HS-27A (cell line): Measurements from ENCODE around the gene DYRK1B.
"Not testable (repeated sequence)": the region's sequence is repeated elsewhere in the genome, so short reads cannot be mapped to it uniquely, and the experiment has no call there.

Experiments used
- DNase-seq: peaks from one replicate; pipeline ENCODE4 v3.0.0-alpha.2; 2012; ENCODE audit warnings: low read depth, missing footprints

Gene DYRK1B

DNA sequence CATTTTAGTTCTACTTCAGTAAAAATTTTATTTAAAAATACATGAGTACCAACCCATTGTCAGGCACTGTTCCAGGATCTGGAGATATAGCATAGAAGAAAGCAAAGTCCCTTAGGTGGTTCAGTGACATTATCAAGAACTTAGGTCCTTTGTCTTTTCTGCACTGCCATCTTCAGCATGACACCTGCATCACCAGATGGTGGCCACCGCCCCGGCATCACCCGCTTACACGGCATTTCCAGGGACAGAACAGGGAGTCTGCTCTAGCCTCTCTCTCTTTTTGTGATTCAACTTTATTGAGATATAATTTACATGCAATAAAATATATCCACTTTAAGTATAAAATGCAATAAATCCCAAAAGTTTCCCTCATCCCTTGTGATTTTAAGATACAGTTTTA is 23.5 kb downstream of the DYRK1B start:
- DNase-seq, result no peak

DNA sequence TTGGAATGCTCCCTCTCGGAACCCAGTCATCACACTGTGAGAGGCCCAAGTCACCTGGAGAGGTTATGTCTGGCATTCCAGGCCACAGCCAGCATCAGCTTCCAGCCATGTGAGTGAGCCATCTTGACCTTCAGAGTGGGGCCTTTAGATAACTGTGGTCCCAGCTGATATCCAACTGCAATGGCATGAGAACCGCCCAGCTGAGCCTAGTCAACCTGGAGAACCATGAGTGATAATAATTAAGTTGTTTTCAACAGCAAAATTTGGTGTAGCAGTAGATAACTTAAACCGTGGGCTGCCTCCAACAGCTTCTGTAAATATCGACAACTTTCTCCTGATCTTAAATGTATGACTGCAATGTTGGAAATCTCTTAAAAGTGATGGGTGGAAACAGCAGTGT is 24.6 kb downstream of the DYRK1B start:
- DNase-seq, result no peak

DNA sequence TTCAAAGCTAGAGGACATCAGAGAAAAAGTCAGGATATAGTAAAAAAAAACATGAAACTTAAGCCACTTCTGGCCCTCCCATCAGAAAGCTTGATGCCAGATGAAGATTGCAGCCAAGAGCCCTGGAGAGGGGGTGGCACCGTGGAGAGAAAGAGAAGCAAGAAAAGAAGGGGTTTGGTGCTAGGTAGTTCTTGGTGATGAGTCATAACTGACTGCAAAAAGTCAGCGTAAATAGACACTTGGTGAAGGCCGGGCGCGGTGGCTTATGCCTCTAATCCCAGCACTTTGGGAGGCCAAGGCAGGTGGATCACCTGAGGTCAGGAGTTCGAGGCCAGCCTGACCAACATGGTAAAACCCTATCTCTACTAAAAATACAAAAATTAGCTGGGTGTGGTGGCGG is 25.3 kb downstream of the DYRK1B start:
- DNase-seq, result not testable (repeated sequence)

DNA sequence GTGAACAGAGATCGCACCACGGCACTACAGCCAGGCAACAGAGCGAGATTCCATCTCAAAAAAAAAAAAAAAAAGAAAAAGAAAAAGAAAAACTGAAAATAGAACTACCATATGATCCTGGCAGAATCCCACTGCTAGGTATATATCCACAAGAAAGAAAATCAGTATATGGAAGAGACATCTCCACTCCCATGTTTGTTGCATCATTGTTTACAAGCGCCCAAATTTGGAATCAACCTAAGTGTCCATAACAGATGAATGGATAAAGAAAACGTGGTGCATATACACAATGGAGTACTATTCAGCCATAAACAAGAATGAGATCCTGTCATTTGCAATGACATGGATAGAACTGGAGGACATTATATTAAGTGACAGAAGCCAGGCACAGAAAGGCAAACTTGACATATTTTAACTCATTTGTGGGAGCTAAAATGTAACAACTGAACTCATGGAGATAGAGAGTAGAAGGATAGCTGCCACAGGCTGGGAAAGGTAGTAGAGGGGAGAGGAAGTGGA is 26.1 kb downstream of the DYRK1B start:
- no peak for DNase-seq

DNA sequence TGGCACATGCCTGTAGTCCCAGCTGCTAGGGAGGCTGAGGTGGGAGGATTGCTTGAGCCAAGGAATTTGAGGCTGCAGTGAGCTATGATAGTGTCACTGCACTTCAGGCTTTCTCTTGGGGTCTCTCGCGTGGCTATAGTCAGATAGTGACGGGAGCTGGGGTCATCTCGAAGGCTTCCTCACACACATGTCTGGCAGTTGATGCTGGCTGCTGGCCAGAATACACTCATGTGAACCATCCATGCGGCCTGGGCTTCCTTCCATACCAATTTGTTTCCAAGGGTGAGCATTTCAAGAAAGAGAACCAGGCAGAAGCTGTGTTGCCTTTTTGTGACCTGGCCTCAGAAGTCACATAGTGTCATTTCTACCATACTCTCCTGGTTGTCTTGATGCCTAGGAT is 28.9 kb downstream of the DYRK1B start:
- DNase-seq, result no peak

DNA sequence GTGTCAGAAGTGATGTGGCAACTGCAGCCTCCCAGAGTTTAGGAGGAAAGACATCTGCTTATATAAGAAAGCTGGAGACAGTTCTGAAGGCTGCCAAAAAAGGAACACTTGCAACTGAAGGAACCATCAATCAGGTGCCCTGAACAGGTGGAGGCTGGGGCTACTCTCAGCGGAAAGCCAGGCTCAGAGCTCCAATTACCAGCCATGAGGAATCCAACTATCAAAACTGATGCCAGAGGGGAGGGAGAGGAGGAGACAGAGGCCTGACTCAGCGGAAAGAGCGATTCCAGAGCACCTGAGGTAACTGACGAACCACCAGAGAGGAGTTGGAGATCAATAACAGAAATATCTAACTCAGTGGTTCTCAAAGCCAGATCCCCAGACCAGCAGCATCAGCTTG is 31.0 kb downstream of the DYRK1B start:
- DNase-seq, result no peak

DNA sequence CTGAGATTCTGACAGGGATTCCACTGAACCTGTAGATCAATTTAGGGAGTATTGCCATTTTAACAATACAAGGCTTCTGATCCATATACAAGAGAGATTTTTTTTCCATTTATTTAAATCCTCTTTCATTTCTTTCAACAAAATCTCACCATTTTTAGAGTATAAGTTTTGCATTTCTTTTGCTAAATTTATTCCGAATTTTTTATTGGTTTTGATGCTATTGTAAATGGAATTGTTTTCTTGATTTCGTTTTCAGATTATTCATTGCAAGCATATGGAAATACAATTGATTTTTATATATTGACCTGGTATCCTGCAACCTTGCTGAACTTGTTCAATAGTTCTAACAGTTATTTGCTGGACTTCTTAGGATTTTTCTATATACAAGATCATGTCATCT is 36.9 kb downstream of the DYRK1B start:
- no peak for DNase-seq

DNA sequence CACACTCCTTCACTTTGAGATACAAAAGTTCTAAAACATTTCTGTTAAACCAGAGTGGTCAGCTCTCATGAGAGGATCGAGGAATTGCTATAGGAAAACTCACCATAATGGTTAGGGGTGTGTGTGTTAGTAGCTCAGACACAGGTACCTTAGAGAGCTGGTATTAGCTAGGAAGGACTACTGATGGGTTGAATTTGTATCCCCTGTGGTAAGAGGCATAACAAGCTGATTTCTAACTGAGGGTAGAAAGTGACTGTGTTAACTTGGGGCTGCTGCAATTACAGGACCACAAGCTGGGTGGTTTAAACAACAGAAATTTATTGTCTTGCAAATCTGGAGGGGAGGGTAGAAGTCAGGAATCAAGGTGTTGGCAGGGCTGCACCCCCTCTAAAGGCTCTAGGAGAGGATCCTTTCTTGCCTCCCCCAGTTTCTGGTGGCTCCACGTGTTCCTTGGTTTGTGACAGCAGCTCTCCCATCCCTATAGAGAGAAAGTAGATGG is 37.9 kb downstream of the DYRK1B start:
- no peak for DNase-seq

DNA sequence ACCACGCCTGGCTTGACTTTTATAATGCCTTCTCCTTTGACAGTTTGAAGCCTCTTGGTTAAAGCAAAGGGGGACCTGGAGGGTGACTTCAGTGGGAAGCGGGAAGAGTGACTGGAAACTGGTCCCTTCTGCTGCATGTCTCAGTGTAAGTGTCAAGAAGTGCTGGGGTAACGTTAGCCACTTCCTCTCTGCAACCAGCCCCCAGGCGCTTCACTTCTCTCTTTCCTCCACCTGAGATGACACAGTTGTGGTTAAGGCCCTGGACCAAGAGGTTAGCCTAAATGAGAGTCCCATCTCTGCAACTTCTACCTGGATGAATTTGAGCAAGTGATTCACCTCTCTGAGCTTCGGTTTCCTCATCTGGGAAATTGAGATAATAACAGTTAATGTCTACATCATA is 39.0 kb downstream of the DYRK1B start:
- no peak for DNase-seq

DNA sequence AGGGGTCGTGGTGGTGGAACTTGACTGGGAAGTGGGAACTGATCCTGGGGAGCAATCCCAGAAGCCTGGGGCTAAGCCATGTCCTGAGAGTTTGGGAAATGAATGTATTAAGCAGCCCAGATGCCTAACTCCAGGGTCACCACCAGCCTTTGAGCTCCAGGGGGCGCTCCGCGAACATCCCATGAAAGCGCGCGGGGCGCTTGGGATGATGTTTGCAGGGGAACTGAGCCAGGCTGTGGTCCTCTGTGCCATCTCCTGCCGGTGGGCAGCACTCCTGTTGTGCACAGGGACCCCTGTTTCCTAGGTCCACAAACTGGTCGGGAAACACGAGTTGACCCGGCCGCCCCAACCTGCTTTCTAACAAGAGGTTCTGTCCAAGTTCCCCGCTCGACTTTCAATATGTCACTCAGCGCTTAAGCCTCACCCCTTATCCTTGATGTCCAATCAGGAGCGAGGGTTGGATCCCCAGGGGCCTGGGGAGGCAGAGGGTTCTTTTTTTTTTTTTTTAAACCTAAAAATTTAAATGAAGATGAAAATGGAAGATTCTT is 40.9 kb downstream of the DYRK1B start:
- peak; percentile 76 for DNase-seq

DNA sequence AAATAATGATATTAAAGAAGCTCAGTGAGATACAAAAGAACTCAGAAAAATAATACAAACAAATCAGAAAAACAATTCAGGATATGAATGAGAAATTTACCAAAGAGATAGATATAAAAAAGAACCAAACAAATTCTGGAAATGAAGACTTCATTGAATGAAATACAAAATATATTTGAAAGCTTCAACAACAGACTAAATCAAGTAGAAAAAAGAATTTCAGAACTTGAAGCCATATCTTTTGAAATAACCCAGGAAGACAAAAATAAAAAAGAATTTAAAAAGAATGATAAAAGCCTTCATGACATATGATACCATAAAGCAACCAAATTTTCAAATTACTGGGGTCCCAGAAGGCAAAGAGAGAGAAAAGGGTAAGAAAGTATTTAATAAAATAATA is 45.7 kb downstream of the DYRK1B start:
- no peak for DNase-seq

DNA sequence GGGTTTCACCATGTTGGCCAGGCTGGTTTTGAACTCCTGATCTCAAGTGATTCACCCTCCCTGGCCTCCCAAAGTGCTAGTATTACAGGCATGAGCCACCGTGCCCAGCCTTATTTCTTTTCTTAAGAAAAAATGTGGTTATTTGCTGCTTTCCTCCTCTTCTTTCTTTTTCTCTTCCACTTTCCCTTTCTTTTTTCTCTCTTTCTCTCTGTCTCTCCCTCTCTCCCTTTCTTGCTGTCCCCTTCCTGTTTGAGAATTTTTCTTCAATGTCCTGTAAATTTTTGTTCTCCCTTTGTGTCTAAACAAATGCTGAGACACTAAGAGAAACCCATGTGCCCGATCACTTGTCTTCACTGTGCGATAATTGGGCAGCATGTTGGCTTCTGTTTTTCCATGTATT is 53.1 kb downstream of the DYRK1B start:
- no peak for DNase-seq

DNA sequence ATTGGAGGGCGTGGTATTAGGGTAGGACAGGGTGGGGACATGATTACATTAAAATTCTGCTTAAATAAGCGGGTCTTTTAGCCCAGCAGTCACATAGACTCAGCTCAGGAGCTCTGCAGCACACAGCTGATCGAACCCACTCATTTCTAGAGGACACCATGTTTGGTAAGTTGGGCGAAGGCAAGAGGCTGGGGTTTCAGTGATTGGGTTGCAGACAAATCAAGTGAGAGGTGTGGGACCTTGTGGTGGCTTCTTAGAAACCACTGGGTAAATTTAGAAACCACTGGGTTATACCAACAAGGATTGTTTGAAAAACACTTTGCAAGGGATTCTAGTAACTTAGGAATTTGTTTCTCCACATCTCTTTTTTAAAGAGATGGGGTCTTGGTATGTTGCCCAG is 55.2 kb downstream of the DYRK1B start, which contains the start of gene LEUTX:
TSS of gene LEUTX (plus strand) at position 92 of the 400 bp plus-strand sequence. CDS start at position 159, 67 bp downstream.
- no peak for DNase-seq
